ENCODE measurements around the gene TREML2.

DNA sequence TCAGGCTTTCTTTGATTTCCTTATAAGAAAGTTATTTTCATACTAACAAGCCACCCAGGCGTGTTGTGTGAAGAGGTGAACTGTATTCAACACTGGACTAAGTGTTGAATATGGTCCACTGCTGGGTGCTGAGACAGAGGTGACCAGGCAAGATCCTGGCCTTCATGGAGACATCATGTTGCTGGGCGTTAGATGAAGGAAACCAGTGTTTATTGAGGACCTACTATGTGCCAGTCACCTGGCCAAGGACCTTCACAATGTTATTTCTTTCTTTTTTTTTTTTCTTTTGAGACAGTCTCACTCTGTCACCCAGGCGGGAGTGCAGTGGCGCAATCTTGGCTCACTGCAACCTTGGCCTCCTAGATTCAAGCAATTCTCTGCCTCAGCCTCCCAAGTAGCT is 44.9 kb downstream of the TREML2 start:
- TF ChIP-seq POLR2AphosphoS5 (IDR thresholded peaks at IDR 0.05; ENCODE audit: insufficient read depth in 1 of 2, low read depth in 1 of 2) (no peak), POLR2A (IDR thresholded peaks at IDR 0.05) (no peak)
- TF ChIP-seq, protein P1, sequence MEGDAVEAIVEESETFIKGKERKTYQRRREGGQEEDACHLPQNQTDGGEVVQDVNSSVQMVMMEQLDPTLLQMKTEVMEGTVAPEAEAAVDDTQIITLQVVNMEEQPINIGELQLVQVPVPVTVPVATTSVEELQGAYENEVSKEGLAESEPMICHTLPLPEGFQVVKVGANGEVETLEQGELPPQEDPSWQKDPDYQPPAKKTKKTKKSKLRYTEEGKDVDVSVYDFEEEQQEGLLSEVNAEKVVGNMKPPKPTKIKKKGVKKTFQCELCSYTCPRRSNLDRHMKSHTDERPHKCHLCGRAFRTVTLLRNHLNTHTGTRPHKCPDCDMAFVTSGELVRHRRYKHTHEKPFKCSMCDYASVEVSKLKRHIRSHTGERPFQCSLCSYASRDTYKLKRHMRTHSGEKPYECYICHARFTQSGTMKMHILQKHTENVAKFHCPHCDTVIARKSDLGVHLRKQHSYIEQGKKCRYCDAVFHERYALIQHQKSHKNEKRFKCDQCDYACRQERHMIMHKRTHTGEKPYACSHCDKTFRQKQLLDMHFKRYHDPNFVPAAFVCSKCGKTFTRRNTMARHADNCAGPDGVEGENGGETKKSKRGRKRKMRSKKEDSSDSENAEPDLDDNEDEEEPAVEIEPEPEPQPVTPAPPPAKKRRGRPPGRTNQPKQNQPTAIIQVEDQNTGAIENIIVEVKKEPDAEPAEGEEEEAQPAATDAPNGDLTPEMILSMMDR (IDR thresholded peaks at IDR 0.05) = no peak

Data from vagina (tissue), 2 donors.